ENCODE measurements around the gene ERC2.

Gene ERC2

GRCh38 chr3:55647670-55648069 is 820.6 kb downstream of the ERC2 start:
- TF ChIP-seq ZNF565 (CRISPR knock-in tag; conservative IDR thresholded peaks at IDR 0.05; ENCODE audit: low read depth): no peak
- TF ChIP-seq ESRRG (CRISPR knock-in tag; IDR thresholded peaks at IDR 0.05): no peak
- no peak for TF ChIP-seq TSHZ2 (CRISPR knock-in tag; IDR thresholded peaks at IDR 0.05)
- no peak for TF ChIP-seq PPARA (CRISPR knock-in tag; IDR thresholded peaks at IDR 0.05; ENCODE audit: borderline replicate concordance)
- no peak for TF ChIP-seq TOX (CRISPR knock-in tag; IDR thresholded peaks at IDR 0.05; ENCODE audit: borderline replicate concordance)
- TF ChIP-seq BACH2 (CRISPR knock-in tag; IDR thresholded peaks at IDR 0.05; ENCODE audit: borderline replicate concordance): no peak
- TF ChIP-seq ZFP30 (CRISPR knock-in tag; IDR thresholded peaks at IDR 0.05): no peak
- TF ChIP-seq TCF4 (CRISPR knock-in tag; IDR thresholded peaks at IDR 0.05; ENCODE audit: borderline replicate concordance): no peak
- TF ChIP-seq GLIS3 (CRISPR knock-in tag; IDR thresholded peaks at IDR 0.05): no peak
- TF ChIP-seq CSRNP3 (CRISPR knock-in tag; IDR thresholded peaks at IDR 0.05): no peak
- no peak for TF ChIP-seq ARNTL (CRISPR knock-in tag; IDR thresholded peaks at IDR 0.05; ENCODE audit: borderline replicate concordance, low read depth)
- no peak for TF ChIP-seq CSDC2 (CRISPR knock-in tag; IDR thresholded peaks at IDR 0.05)
- TF ChIP-seq RARB (CRISPR knock-in tag; IDR thresholded peaks at IDR 0.05): no peak
- TF ChIP-seq ZFP3 (CRISPR knock-in tag; IDR thresholded peaks at IDR 0.05): no peak
- no peak for TF ChIP-seq POU6F1 (CRISPR knock-in tag; IDR thresholded peaks at IDR 0.05; ENCODE audit: borderline replicate concordance, low read depth)
- TF ChIP-seq CREB5 (CRISPR knock-in tag; IDR thresholded peaks at IDR 0.05; ENCODE audit: low read depth): no peak
- TF ChIP-seq ISL1 (CRISPR knock-in tag; IDR thresholded peaks at IDR 0.05): no peak
- TF ChIP-seq PATZ1 (CRISPR knock-in tag; IDR thresholded peaks at IDR 0.05; ENCODE audit: borderline replicate concordance): no peak
- no peak for TF ChIP-seq SNAI2 (CRISPR knock-in tag; IDR thresholded peaks at IDR 0.05)
- ATAC-seq: no peak

- no peak for ATAC-seq
- no peak for TF ChIP-seq ZFP3 (CRISPR knock-in tag; IDR thresholded peaks at IDR 0.05)
- TF ChIP-seq ZNF70 (CRISPR knock-in tag; IDR thresholded peaks at IDR 0.05): no peak
- no peak for TF ChIP-seq TSHZ2 (CRISPR knock-in tag; IDR thresholded peaks at IDR 0.05)
- TF ChIP-seq ISL1 (CRISPR knock-in tag; IDR thresholded peaks at IDR 0.05): no peak
- no peak for TF ChIP-seq GLIS3 (CRISPR knock-in tag; IDR thresholded peaks at IDR 0.05)
- no peak for TF ChIP-seq BACH2 (CRISPR knock-in tag; IDR thresholded peaks at IDR 0.05; ENCODE audit: borderline replicate concordance)
- no peak for TF ChIP-seq OSR1 (CRISPR knock-in tag; IDR thresholded peaks at IDR 0.05)
- no peak for TF ChIP-seq TOX (CRISPR knock-in tag; IDR thresholded peaks at IDR 0.05; ENCODE audit: borderline replicate concordance)
- no peak for TF ChIP-seq CSRNP3 (CRISPR knock-in tag; IDR thresholded peaks at IDR 0.05)
- TF ChIP-seq ZFP30 (CRISPR knock-in tag; IDR thresholded peaks at IDR 0.05): no peak
- TF ChIP-seq ZNF8 (CRISPR knock-in tag; IDR thresholded peaks at IDR 0.05): no peak
- no peak for TF ChIP-seq CSDC2 (CRISPR knock-in tag; IDR thresholded peaks at IDR 0.05)
- TF ChIP-seq SNAI2 (CRISPR knock-in tag; IDR thresholded peaks at IDR 0.05): no peak
- no peak for TF ChIP-seq TCF4 (CRISPR knock-in tag; IDR thresholded peaks at IDR 0.05; ENCODE audit: borderline replicate concordance)
These were observed 821.2 kb downstream of the ERC2 start for GRCh38 chr3:55647063-55647462.

Data from SK-N-SH treated with all-trans-retinoic acid at 6 μM for 48 hours (cell line).